GM21723 (cell line): ENCODE measurements around the gene NAA11.

Source experiments
- ATAC-seq: cut with Tn5 transposase; IDR thresholded peaks from one replicate; pipeline ENCODE4 v1.9.1; 2021; ENCODE audit warnings: mild to moderate bottlenecking, moderate library complexity; ENCODE audit not compliant: unreplicated experiment

Gene NAA11

GRCh38 chr4:79325864-79326328 lies at the start of gene NAA11:
NAA11 (minus strand) TSS chr4:79326061; CDS start chr4:79325877, 184 bp downstream.
- no peak for ATAC-seq

DNA sequence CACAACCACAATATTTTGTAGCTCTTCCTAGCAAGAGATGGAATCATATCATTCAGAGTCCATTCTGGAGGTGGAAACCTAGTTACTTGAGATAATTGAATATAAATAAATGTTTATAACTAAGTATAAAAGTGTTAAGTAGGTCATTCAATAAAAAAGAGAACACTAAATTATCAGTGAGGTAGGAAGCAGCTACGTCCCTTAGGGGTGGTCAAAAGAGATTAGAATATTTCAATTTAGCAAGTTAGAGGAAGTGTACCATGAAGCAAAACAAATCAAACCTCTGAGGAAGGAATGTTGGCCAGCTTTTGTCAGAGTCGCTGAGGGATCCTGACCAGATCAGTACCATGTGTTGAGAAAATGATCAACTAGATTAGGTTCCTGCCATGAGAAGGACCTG lies 44.2 kb upstream of the NAA11 start:
- ATAC-seq, result no peak

- ATAC-seq, result no peak
These were observed 41.2 kb upstream of the NAA11 start for GRCh38 chr4:79367096-79367495.

DNA sequence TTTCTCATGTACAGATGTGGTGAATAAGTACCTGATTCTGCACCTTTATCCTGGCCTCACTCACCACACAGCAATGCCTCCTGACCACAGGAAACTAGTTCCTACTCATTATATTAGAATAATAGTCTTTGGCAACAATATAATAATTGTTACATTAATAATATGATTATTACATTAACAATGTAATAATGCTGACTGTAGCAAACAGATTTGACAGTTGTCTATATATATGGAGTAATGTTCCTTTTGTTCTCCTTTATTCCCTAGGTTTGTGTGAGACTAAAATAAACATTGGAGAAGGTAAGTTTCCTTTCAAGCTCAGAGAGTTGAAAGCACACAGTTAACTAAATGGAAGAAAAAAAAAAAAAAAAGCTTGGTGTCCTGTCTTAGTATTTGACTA lies 40.6 kb upstream of the NAA11 start:
- ATAC-seq, result no peak

GRCh38 chr4:79364061-79364460 lies 38.2 kb upstream of the NAA11 start:
- no peak for ATAC-seq

GRCh38 chr4:79362626-79363025 lies 36.8 kb upstream of the NAA11 start:
- ATAC-seq, result no peak

GRCh38 chr4:79360006-79360405 lies 34.1 kb upstream of the NAA11 start:
- ATAC-seq, result no peak

DNA sequence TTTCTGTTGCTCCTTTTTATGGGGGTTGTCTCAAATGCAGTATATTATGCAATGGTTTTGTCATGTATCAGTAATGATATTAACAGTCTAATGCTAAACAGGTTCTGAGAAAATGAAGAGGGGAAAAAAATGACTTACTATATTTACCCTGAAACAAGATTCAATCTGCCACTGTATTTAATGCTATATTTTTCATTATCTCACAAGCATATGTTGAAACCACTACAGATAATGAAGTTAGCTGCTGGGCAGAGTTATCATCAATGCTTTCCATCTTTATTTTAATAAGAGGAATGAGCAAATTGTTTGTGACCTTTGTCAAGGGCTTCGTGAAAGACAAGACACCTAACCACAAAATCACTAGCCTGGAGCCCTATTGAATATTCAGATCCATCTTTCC lies 32.6 kb upstream of the NAA11 start:
- no peak for ATAC-seq

DNA sequence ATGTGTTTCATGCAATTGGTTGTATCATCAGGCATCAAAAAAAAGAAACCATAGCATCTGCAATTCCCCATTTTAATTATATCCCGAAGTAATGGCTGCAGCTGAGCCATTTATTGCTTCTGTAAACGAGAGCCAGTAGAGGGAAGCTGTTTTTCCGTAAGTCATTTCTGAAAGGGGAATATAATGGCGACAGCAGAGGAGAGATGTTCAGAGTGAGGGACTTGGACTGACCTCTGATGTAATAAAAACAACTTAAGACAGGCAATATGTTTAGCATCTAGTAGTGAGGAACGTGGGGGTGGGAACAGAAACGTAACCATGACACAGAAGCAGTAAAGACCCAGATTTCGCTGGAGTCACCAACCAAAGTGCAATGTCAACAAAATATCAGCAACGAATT lies 31.5 kb upstream of the NAA11 start:
- no peak for ATAC-seq

DNA sequence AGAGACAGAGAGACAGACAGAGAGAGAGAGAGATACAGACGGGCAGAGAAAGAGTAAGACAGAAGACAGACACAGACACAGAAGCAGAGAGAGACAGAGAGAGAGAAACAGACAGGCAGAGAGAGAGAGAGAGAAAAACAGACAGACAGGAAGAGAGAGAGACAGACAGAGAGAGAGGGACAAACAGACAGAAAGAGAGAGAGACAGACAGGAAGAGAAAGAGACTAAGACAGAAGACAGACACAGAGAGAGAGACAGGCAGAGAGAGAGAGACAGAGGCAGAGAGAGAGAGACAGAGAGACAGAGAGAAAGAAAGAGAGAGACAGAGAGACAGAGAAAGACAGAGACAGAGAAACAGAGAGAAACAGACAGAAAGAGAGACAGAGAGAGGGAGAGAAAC lies 27.2 kb upstream of the NAA11 start:
- ATAC-seq, result no peak

GRCh38 chr4:79348405-79348804 lies 22.5 kb upstream of the NAA11 start:
- ATAC-seq, result no peak

- no peak for ATAC-seq
These were observed 16.2 kb upstream of the NAA11 start for GRCh38 chr4:79341893-79342653.

GRCh38 chr4:79340568-79340967 lies 14.7 kb upstream of the NAA11 start:
- no peak for ATAC-seq

DNA sequence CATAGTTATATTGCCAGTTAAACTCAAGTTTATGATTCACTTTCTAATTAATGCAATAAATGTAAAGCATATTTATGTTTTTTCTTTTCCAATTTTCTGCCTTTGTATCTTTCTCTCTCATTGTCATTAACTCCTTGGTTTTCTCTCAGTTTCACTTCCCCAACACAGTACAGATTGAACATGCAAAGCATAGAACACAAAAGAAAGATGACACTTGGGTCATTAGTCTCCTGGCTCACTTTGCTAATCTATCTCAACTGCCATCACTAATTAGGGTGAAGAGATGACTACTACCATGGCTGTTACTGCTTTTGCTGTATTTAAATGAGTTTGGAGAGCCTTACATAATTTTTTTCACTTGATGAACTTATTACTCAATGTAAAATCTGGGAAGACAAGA lies 12.3 kb upstream of the NAA11 start:
- ATAC-seq, result peak; percentile 67

DNA sequence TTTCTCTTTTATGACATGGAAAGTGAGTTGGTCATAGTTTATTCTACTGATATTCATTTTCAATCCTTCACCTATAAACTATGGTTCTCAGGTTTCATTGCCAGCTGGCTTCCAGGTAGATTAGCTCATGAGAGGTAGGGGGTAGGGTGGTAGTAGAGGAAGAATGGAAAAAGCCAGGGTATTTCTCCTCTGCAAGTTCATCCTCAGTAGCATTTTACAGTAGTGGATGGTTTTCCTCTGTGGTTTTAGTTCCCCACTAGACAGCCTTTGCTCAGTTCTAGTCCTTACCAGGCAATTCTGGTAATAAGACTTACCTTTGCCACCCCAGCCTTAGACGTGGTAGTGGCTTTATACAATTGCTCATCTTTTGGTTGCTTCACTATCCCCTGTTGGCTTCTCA lies 8.9 kb upstream of the NAA11 start:
- ATAC-seq, result no peak

GRCh38 chr4:79334341-79334740 lies 8.5 kb upstream of the NAA11 start:
- no peak for ATAC-seq

DNA sequence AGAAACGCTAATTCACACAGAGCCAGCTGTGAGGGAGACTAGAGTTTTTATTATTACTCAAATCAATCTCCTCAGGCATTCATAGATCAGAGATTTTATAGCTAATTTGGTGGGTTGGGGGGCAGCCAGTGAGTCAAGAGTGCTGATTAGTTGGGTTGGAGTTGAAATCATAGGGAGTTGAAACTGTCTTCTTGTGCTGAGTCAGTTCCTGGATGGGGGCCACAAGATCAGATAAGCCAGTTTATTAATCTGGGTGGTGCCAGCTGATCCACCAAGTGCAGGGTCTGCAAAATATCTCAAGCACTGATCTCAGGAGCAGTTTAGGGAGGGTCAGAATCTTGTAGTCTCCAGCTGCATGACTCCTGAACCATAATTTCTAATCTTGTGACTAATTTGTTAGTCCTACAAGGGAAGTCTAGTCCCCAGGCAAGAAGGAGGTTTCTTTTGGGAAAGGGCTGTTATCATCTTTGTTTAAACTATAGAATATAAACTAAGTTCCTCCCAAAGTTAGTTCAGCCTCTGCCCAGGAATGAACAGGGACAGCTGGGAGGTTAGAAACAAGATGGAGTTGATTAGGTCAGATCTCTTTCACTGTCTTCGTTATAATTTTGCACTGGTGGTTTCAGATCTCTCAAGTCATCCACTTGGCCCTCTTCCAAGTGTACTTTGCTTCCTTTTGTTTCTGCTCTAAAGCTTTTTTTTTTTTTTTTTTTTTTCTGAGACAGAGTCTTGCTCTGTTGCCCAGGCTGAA lies 5.4 kb upstream of the NAA11 start:
- ATAC-seq, result no peak

- ATAC-seq, result no peak
These were observed 4.9 kb upstream of the NAA11 start for GRCh38 chr4:79330720-79331119.

- ATAC-seq, result no peak
These were observed 425 bp downstream of the NAA11 start for GRCh38 chr4:79325436-79325835.

DNA sequence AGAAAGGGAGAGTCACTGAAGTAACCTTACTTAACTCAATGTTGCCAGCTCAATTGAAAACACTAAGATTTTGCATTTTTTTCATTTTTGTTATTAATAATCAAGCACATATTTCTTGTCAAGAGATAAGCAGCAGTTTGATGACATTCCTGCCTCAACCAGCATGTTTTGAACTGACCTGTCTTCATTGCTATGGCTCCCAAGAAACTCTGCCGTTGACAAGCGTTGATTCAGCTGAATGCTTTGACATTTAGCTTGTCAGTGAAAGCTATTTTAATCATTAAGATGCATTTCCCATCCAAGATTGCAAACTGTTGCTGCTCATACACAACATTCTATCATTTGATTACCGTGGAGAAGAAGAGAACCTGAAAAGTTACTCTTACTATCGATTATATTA lies 5.9 kb downstream of the NAA11 start:
- no peak for ATAC-seq

DNA sequence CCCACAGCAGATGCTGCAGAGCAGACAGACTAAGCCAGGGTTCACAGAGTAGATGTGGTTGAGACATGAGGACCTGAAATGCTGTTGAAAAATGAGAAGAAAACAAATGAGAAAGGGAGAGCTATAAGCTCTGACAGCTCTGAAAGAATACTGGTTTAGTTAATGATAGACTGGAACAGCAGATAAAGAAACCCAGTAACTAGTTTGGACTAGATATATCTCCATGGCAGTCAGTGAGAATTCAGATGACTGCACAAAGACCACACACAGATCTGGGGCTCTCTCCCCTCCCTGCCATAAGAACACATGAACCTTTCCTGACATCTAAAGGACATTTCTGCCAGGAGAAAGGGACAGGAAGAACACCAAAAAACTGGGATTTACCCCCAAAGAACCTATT lies 8.2 kb downstream of the NAA11 start:
- no peak for ATAC-seq

DNA sequence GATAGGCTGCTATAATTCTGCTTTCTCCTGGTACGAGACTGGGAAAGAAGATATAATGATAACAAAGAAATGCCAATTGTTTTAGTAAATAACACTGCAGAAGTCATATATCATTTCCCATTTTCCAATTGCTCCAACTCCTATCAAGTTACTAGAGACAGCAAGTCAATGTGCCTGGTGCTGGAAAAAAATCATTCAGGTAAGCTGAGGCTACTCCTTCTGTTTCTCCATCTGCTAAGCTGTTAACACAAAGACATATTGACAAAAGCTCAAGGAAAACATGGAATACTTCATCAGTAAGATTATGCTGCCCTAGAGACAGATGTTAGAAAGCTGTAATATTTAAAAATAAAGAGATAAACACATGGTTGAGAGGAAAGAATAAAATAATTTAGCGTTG lies 10.0 kb downstream of the NAA11 start:
- no peak for ATAC-seq
